HT1080 (cell line): Measurements from ENCODE around the gene CEBPG. TPM values are rescaled to one million over a fixed set of nuclear protein-coding genes. Genes with fewer than 3 reads are reported as not detected.

Source experiments
- DNase-seq: peaks from one replicate; pipeline ENCODE4 v3.0.0-alpha.2; 2015; ENCODE audit warnings: low read depth
- total RNA-seq: library from RNA; depleted of rRNA; stranded (reverse); fragments of >200 nt; shearing (Covaris generic); gene quantifications from 2 replicates; pipeline ENCODE4 v1.2.3, GENCODE V29; 2014

Gene CEBPG
- total RNA-seq, 1 experiment from 2014 or later: 19.3 TPM

DNA sequence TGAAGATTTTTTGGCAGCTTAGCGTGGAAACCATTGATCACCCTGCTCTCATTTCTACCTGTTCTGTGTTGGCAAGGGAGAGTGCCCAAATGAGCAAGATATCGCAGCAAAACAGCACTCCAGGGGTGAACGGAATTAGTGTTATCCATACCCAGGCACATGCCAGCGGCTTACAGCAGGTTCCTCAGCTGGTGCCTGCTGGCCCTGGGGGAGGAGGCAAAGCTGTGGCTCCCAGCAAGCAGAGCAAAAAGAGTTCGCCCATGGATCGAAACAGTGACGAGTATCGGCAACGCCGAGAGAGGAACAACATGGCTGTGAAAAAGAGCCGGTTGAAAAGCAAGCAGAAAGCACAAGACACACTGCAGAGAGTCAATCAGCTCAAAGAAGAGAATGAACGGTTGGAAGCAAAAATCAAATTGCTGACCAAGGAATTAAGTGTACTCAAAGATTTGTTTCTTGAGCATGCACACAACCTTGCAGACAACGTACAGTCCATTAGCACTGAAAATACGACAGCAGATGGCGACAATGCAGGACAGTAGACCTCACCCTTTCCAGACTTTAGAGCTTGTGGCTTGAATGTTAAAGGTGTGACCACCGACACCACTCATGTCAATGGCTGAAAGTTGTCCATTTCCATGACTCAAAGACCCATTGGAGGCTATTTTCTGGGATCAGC, 5.8 kb downstream of the CEBPG start:
- DNase-seq: no peak

DNA sequence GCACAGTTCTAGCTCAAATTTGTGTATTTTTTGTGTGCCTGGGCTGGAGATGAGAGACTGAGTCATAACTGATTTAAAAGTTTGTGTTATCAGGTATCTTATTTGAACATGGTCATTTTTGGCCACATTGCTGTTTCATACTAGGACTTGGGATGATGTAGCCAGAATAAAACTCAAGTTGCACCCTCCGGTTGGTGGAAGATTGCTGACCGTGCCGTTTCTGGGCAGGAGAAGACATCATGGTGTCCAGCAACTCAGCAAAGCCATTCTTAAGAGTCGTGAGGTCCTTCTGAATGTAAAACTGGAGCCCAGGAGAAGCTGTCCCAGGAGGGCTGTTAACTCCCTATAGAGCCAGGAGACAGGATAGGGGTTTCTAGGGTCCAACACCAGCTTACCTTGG, 7.6 kb downstream of the CEBPG start:
- no peak for DNase-seq

DNA sequence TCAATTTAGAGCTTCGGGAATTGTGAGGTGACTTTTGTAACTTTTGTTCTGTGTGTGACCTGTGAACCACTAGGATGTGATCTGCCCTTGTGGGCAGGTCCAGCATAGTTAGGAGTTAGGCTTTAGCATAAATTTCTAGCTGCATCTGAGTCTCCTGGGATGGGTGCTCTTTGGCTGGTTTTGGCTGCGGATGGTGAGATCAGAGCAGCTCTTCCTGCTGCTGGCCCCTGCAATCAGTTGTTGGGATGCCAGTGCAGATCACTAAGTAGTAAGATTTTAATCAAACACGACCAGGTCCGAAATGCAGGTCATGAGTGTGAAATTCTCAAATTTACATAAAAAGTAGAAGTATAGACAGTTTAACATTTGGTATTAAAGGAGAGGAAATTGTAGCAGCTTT, 8.5 kb downstream of the CEBPG start:
- DNase-seq: no peak

DNA sequence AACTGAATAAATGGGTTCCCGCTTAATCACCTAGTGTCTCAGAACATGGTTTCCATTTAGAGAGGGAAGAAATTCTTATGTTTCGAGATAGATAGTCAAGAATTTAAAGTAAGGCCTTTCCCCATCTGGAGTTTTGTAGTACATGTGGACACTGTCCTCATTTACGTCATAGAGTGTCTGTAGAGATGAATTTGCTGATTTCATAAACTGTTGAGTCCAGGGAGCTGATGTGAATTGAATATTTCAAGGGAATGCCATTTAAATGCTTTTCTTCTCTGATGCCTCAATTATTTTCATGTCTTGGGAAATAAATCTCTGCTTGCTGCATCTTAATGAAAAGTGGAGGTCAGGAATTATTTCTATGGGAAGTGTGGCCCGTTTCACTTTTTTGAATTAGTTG, 9.5 kb downstream of the CEBPG start:
- DNase-seq: no peak

DNA sequence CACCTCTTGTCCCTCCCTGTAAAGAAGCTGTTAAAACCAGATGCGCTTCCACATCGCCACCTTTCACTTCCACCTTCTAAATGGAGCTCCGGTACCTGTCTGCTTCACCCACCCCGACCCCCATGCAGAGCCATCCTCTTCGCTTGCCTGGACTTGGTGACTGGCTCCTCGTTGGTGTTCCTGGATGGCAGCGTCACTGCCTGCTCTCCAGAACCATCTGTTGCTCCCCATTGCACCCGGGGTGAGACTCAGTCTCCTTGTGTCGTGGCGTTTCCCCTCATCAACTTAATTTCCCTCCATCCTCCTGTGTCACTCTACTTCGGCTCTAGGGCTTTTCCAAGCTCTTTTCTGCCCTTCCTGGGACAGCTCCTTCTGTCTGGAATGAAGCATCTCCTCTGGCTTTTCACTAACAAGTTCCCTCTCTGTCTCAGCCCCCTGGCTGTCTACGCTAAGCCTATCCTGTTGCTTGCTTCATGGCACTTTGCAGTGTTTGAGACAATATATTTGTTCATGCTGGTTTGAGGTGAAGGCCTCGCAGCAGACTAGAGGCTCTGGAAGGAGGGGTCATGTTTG, 10.3 kb downstream of the CEBPG start:
- DNase-seq: no peak

DNA sequence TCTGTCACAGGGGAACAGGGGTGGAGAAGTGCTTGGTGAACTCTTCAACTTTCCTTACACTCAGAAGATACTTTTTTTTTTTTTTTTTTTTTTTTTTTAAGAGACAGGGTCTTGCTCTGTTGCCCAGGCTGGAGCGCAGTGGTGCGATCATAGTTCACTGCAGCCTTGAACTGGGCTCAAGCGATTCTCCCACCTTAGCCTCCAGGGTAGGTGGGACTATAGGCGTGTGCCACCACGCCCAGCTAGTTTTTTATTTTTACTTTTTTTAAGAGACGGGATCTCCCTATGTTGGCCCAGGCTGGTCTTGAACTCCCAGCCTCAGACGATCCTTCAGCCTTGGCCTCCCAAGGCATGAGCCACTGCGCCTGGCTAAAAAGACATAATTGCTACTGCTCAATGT, 11.5 kb downstream of the CEBPG start:
- no peak for DNase-seq

DNA sequence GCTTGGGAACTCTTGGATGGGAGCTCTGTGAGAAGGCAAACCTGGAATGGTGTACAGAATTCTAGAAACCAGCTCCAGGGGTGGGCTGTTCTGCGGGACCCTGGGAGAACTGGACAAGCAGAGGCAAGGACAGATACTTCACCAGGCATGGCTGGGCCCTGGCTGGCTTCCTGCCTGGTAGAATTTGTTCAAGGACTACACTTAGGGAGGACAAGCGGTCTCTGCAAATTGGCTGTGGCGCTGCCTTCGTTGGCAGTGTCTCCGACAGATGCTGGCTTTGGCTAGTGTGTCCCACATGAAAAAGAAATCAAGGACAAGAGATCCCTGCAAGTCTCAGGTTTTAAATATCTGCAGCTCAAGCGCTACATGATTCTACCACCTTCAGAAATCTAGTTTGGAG, 12.4 kb downstream of the CEBPG start:
- no peak for DNase-seq

DNA sequence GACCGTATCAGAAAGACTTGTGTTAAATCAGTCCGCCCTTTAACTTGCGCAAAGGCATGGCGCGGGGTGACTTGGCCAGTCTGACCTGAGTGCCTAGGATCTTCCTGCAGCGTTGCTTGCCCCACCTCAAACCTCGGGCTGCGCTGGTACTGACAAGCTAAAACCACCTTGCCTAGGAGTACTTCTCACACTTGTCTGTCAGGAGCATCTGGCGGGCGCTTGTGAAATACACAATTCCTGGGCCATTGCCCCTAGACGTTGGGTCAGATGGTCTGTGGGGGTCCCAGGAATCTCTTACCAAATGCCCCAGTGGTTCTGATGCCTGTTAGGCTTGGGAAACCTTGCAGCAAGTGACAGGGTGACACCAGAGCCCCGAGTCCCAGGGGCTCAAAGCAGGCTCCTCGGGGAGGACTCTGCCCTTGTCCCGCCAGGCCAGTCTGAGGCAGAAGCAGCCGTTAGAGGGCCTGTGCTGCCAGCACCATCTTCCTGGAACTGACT, 12.9 kb downstream of the CEBPG start:
- DNase-seq: no peak

DNA sequence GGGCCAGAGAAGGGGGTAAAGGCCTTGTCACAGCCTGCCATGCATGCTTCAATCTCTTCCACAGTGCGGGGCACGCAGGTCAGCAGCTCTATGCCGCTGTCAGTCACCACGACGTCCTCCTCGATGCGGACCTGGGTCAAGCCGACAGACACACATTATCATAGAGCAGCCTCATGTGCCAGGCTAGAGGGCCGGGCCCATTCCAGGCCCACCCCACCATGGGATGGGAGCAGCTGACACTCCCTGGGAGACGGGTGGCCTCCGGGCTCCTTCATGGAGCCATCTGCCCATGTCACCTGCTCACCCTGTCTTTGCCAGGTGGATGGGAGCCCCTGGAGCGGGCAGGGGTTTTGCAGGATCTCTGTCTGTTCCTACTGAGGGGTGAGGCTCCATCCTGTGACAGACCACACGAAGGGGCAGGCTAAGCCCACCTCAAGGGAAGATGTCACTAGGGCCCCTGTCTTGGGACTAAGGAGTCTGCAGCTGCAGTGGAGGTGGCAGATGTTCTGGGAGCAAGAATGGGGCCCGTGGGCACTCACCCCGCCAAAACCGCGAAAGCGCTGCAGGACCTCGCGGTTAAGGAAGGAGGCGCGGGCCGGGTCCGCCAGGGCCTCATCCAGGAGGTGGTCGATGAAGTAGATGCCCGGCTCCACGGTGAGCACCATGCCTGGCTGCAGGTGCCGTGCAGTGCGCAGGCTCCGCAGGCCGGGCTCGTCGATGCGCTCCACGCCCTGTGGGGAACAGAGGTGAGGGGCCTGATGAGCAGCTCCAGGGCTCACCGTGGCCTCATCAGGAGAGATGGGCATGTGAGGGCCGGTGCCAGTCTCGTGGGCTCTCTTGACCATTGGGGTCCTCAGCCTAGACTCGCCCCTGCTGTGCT, 14.1 kb downstream of the CEBPG start:
- DNase-seq: no peak

DNA sequence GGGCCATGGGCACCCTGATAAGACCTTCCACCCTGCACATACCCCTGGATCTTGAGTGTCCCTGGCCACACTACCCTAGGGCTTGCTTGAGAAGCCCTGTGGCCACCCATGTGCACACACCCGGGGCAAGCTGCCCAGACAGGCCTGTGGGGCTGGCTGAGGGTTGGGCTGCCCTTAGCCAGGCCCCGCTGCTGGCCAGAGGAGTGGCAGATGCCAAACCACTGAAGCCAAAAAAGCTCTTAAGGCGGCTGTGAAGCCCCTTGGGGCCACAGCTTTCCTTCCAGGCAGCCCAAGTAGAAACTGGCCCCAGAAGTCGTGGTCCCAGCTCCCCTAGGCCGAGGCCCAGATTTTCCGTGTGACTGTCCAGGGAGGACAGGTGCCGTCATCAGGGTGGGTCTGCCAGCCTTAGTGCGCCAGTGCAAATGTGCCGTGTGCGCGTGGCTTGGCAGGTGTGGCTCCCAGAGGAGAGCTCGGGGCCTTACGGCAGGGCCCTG, 14.8 kb downstream of the CEBPG start:
- no peak for DNase-seq

DNA sequence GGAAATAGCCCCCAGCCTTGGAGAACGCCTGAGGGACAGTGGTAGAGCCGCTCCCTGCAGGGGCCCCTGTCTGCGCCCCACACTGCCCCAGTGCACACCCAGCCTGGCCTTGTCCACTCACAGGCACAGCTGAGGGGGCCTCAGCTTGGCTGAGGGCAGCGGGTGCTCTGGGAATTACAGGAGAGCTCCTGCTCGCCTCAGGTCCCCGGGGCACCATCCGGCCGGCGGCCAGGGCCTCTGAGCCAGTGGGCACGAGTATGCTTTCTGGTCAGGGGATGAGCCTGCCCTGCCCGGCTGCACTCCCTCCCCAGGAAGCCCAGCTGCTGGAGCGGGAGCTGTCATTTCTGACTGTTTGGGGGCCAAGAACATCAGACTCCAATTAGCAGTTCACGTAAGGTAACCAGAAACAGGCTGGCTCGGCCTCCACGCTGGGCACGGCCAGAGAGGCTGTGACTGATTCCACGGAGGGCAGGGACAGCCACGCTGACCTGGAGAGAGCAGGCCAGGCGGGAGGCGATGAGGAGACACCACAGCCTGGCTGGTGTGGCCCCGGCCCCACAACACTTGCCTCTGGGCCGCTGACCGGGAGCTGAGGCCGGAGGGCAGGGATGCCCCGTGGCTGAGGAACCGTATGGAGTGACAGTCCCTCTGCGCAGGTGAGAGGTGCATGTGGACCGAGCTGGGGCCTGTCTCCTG, 15.4 kb downstream of the CEBPG start:
- DNase-seq: no peak

DNA sequence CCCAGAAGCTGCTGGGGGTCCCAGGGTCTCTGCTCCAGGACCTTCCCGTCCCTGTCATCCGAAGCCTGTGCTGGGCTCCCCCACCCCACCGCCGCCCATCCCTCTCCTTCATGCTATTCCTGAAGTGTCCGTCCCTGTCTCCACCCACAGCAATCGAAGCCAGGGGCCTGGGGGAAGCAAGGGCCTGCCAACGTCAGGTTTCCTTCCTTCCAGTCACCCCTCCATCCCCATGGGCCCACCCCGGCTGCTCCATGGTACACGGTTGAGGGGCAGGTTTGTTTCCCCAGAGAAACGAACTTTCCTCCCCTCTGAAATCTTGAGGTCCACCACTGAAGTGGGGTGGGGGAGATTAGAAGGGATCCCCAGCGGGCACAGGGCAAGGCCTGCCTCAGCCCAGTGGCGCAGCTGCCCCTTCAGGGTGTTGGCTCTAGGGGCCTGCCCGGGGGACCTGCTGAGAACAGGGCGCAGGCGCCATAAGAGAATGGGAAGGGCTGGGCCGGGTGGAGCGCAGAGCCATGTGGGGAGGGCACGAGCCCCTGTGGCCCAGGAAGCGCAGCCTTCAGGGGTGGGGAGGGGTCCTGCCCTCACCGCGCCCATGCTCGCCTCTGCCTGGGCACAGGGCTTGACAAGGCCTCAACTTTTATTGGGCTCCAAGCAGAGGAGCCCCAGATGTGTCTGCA, 16.1 kb downstream of the CEBPG start:
- no peak for DNase-seq

DNA sequence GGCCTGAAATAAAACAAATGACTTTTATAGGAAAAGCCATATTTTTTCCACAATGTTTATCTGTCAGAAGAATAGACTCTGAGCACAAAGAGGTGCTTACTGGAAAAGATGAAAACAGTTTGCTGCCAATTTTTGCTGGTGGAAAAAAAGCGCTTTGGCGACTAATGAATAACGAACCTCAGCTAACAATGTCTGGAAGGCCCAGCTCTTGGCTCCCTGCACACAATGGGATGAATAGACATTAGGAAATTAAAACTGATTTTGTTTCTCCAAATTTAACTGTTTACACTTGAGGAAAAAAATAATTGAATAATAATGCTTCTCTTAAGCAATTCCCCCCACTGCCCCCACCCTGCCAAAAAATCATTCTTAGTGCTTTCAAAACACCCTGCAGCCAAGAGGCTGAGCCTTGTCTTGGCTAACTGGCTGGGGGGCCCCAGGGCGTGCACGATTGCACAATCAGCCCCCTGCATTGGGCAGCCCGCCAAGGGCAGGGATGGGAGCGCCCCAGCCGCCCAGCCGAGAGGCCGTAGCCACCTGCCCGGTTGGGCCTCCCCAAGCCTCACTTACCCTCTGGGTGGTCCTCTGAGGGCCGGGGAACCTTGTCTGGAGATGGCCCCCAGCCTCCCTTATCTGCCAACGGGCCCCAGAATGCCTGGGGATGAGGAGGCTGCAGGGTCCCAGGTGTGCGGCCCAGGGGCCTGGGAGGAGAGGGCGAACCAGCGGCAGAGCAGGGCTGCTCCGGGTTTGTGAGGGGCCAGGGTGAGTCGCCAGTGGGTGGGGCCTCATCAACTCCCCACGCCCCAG, 16.8 kb downstream of the CEBPG start:
- no peak for DNase-seq

DNA sequence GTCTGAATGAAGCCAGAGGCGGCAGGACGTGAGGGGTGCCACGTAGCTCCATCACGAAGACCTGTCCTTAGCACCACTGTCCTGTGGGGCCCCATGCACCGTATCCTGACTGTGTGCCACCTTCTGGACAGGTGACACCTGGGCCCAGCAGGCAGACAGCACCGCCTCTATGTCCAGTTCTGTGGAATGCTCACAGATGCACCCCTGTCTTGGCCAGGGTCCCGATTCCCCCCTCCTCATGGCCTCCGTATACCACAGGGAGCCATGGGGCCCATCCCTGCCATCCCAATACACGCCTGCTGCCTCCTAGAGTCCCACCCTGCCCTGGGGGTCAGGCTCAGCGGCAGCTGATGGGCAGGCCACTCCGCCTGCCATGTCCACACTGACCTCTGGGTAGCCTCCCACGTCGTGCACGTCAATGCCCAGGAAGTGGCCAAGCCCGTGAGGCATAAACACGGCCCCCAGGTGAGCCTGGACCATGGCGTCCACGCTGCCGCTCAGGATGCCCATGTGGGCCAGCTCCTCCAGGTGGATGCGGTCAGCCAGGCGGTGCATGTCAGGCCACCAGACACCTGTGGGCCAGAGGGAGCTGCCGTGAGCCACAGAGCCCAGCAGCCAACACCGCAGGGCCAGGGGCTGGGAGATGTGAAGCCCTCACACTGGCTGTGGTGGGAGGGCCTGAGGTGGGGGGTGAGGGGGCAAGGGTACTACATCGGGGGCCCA, 17.6 kb downstream of the CEBPG start:
- no peak for DNase-seq

DNA sequence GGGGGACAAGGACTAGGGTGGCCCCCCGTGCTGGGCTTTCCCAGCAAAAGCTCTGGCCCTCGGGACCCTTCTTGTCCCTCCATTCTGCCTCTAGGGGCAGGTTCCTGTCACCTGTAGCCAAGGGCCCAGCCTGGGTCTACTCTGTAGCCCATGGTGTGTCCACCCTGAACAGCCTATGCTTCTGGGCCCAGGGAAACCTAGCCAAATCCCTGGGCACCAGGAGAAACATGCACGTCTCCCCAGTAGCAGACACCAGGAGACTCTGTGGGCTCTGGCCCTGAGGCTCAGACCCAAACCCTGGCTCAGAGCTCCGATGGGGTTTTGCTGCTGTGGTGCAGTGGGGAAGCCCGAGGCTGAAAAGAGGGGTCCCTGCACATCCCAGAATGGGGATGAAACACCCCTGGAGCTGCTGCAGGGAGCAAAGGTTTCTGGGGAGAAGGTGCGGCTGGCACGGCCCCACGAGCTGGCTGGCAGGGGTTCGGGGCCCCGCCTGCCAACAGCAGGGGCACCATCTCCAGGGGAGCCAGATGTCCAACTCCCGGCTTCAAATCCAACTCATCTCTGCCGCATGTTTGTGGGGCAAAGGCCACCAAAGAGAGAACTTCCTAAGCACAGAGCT, 18.2 kb downstream of the CEBPG start:
- DNase-seq: no peak

DNA sequence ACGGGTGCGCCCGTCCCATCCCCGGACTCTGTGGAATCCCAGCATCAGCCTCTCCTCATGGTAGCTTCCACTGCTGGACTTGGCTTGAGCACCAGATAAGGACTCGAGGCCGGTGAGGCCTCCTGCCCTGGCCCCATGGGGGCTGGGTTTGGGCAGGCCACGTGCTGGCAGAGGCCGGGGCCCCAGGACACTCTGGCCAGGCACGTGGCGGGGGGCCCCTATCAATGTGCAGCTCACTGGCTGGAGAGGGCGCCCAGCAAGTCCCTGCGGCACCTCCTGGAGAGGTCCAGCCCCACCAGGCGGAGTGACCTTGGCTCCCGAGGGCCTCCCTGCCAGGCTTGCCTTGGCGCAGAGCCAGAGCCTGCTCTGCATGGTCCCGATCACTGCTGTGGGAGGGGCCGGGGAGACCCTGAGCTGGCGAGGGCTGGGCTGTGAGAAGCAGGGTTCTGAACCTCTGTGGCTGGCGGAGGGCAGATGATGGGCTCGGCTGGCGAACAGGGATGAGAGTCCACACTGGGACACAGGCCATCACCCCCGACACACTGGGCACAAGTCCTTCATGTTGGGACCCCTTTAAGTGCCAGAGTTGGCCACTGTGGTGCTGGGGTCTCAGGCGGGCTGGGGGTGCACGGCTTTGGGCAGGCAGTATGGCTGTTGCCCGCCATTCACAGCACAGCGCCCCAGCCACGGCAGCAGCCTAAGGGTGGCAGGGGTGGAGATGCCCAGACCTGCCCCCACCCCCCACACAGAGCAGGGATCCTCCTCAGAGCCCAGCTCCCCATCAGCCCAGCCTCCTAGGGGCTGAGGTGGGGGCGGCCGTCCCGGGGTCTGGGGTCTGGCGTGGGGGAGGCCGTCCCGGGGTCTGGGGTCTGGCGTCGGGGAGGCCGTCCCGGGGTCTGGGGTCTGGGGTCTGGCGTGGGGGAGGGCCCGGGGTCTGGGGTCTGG, 19.1 kb downstream of the CEBPG start:
- no peak for DNase-seq

DNA sequence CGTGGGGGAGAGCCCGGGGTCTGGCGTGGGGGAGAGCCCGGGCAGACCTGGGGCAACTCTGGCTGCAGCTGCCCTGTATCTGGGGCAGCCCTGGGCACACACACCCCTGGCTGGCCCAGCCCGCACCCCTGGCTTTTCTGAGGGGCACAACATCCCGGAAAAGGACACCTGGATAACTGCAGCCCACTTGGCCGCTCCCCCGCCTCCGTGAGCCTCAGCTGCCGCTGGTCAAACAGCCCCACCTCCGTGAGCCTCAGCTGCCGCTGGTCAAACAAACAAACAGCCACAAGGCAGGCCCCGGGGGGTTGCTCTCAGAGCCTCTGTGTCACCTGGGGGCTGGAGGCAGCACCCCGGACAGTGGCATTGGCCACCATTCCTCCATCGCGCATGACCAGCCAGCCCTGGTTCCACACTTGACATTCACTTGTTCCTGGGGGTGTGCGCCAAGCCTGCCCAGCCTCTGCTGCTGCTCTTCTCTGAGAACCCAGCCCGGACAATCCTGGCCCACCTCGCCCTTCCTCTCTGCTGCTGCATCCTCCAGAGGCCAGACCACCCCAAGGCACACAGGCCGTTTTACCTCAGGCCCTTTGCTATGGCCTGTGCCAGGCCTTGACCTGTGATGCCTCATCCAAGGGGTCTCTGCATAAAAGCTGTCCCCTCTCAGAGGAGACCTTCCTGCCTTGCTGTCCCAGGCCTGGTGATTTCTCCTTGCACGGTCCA, 19.9 kb downstream of the CEBPG start:
- DNase-seq: no peak
